ENCODE data around the gene NUP58.

The NUP58 gene

DNA sequence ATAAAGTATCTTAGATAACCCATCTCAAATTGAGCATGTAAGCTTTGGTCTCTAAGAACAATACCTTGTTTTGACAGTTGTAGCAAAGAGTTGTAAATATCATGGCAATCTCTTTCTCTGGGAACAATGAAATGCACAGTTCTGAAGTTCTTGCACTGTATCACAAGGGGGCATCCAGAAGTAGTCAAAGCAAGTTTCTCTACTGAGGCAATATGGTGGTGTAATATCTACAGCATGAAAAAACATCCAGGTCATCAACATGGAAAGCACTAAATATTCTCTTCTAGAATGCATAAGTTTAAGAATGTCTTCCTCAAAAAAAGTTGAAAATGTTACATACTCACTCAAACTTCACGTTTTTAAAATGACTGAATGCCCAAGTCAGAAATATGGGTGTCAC, 33.7 kb upstream of the NUP58 start:
- DNase-seq (ENCODE audit: low spot score): peak; percentile 28
- TF ChIP-seq, protein P1, sequence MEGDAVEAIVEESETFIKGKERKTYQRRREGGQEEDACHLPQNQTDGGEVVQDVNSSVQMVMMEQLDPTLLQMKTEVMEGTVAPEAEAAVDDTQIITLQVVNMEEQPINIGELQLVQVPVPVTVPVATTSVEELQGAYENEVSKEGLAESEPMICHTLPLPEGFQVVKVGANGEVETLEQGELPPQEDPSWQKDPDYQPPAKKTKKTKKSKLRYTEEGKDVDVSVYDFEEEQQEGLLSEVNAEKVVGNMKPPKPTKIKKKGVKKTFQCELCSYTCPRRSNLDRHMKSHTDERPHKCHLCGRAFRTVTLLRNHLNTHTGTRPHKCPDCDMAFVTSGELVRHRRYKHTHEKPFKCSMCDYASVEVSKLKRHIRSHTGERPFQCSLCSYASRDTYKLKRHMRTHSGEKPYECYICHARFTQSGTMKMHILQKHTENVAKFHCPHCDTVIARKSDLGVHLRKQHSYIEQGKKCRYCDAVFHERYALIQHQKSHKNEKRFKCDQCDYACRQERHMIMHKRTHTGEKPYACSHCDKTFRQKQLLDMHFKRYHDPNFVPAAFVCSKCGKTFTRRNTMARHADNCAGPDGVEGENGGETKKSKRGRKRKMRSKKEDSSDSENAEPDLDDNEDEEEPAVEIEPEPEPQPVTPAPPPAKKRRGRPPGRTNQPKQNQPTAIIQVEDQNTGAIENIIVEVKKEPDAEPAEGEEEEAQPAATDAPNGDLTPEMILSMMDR (IDR thresholded peaks at IDR 0.05; ENCODE audit: borderline replicate concordance, control extremely low read depth, extremely low read depth, insufficient read depth, missing control alignments): peak; percentile 10
- in situ Hi-C loops (cut with MboI; ENCODE audit: low sequenced_read_pairs, unreplicated experiment): no loop called here

DNA sequence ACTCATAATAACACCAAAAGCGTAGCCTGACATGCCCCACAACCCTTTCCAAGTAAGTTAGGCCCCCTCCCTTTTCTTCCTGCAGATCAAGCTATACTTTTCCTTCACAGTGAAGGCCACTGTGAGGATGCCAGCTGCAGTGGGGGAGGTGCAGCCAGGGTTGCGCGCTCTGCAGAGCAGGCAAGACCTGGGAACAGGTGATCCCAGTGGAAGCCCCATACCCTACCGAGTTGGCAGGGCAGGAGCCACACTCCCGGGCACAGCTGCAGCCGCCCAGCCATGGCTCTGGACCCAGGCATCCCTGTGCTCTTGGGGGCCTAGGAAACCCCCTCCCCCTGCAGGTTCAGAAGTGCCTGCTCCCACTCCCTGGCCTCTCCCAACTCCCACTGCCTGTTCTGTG, 32.9 kb upstream of the NUP58 start:
- TF ChIP-seq, protein P1 (IDR thresholded peaks at IDR 0.05; ENCODE audit: borderline replicate concordance, control extremely low read depth, extremely low read depth, insufficient read depth, missing control alignments): no peak
- in situ Hi-C loops (cut with MboI; ENCODE audit: low sequenced_read_pairs, unreplicated experiment): no loop called here
- DNase-seq (ENCODE audit: low spot score): no peak

DNA sequence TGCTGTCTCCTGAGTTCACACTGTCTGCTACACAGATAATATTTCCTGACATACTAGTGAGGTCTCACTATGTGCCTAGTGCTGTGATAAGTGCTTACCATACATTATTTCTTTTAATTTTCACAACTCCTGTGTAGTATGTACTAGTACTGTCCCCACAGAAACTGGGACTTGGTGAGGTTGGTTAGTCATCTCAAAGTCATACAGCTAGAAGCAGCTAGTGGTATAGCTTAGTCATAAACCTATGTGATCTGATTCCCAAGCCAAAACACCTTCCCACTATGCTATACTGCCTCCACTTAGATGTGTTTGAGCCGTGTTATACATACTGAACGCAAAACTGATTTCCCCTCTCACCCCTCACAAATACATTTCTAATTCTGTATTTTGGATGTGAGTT, 24.7 kb upstream of the NUP58 start:
- no peak for DNase-seq (ENCODE audit: low spot score)
- TF ChIP-seq, protein P1 (IDR thresholded peaks at IDR 0.05; ENCODE audit: borderline replicate concordance, control extremely low read depth, extremely low read depth, insufficient read depth, missing control alignments): no peak
- in situ Hi-C loops (cut with MboI; ENCODE audit: low sequenced_read_pairs, unreplicated experiment): no loop called here

DNA sequence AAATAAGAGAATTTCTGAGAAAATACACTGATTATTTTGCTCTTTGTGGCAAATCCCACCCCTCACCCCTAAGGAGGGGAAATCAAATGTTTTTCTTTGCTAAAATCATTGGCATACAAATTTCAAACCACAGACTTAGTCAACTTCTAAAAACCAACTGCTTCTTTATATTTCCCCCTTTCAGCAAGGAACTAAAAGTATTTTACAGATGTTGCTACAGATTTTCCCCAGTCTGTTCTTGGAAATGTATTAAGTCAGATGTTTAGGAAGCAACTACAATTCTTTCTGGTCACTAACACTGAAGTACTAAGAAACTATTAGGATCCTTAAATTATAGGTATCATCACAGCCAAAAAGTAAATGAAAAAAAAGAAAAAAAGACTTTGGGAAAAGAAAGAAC, 21.0 kb upstream of the NUP58 start:
- in situ Hi-C loops (cut with MboI; ENCODE audit: low sequenced_read_pairs, unreplicated experiment): no loop called here
- no peak for DNase-seq (ENCODE audit: low spot score)
- TF ChIP-seq, protein P1 (IDR thresholded peaks at IDR 0.05; ENCODE audit: borderline replicate concordance, control extremely low read depth, extremely low read depth, insufficient read depth, missing control alignments): no peak

DNA sequence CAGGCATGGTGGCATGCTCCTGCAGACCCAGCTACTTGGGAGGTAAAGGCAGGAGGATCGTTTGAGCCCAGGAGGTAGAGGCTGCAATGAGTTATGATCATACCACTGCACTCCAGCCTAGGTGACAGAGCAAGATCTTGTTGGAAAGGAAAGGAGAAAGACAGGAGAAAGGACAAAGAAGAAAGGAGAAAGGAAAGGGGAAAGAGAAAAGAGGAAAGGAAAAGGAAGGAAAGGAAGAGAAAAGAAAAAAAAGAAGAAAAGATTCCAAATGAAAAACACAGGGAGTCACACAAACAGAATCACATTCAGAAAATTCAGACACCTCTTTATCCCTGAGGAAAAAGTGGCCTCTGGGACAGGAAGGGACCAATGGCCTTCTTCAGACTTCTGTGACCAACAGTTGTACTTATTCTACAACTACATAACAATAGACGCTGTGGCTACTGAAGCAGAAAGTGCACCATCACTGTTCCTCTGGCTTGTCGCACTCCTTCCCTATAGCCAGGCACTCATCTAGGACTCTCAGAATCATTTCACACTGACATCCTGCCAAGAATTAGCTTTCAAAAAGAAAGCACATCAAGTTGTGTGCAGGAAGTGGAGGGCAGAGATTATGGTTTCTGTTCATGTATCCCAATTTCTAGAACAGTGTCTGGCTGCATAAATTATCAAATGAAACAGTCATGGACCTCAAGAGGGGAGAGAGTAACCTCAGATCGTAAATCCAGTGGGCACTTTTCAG, 20.1 kb upstream of the NUP58 start:
- DNase-seq (ENCODE audit: low spot score): peak; percentile 31
- TF ChIP-seq, protein P1 (IDR thresholded peaks at IDR 0.05; ENCODE audit: borderline replicate concordance, control extremely low read depth, extremely low read depth, insufficient read depth, missing control alignments): no peak
- in situ Hi-C loops (cut with MboI; ENCODE audit: low sequenced_read_pairs, unreplicated experiment): no loop called here

DNA sequence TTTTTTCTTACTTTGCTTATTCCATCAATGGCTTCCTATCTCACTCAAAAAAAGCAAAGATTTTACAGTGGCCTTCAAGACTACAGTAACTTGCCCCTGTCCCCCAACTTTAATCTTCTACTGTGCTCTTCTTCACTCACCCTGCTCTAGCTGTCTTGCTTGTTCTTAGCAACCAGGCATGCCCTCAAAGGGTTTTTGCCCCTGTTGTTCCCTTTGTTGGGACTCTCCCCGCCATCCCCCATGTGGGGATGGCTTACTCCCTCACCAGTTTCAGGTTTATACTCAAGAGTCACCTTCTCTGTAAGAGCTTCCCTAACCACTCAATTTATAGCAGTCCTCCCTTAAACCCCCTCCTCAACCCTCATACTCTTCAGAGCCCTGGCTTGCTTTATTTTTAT, 19.5 kb upstream of the NUP58 start:
- DNase-seq (ENCODE audit: low spot score): no peak
- in situ Hi-C loops (cut with MboI; ENCODE audit: low sequenced_read_pairs, unreplicated experiment): no loop called here
- TF ChIP-seq, protein P1 (IDR thresholded peaks at IDR 0.05; ENCODE audit: borderline replicate concordance, control extremely low read depth, extremely low read depth, insufficient read depth, missing control alignments): no peak

Measured in GM13976 (cell line).